IMR-90 (cell line): ENCODE data around the gene UNC93A. TPM values are rescaled to one million over a fixed set of nuclear protein-coding genes. Genes with fewer than 3 reads are reported as not detected.

Experiments used
- ATAC-seq: fragments of 200-7000 bp; cut with Tn5 transposase; 2 replicates; pipeline ENCODE4 v1.9.1; 2020; ENCODE audit warnings: low read depth, mild to moderate bottlenecking, moderate library complexity
- BruUV-seq: library from RNA; stranded (reverse); fragments of 400-500 nt; replicated peaks from 2 replicates; lab custom pipeline; 2021; lab: Mats Ljungman, UMichigan
- CTCF ChIA-PET: fragments of 300-600 bp; formaldehyde crosslinking; extraction: SDS; loops from one replicate; lab custom pipeline; 2021; ENCODE audit warnings: antibody characterized with exemption; lab: Yijun Ruan, JAX
- POLR2A ChIA-PET: fragments of 300-600 bp; sonication (Branson Sonifier 250); formaldehyde crosslinking; loops from one replicate; lab custom pipeline; 2022; ENCODE audit warnings: antibody characterized with exemption; ENCODE audit not compliant: unreplicated experiment; lab: Charles Lee
- DNase-seq: peaks from one replicate; pipeline ENCODE4 v3.0.0; 2013
- H2AFZ ChIP-seq: replicated peaks from 2 replicates; pipeline ENCODE3; 2013; ENCODE audit warnings: low read length, mild to moderate bottlenecking; ENCODE audit not compliant: poor library complexity
- H2AK5ac ChIP-seq: 2 replicates; pipeline ENCODE4 v1.6.1; 2013; ENCODE audit warnings: low read depth, low read length, inconsistent platforms
- H2AK9ac ChIP-seq: replicated peaks from 2 replicates; pipeline ENCODE3; 2013; ENCODE audit warnings: mild to moderate bottlenecking, low read depth, low read length, moderate library complexity; ENCODE audit not compliant: poor library complexity
- H2BK120ac ChIP-seq: 2 replicates; pipeline ENCODE4 v1.6.1; 2013; ENCODE audit warnings: low read depth, low read length, inconsistent platforms
- H2BK15ac ChIP-seq: 3 replicates; pipeline ENCODE4 v1.6.1; 2013; ENCODE audit warnings: low read depth, low read length, inconsistent platforms
- H2BK20ac ChIP-seq: 2 replicates; pipeline ENCODE4 v1.6.1; 2013; ENCODE audit warnings: low read depth, mild to moderate bottlenecking, inconsistent platforms, low read length, moderate library complexity
- H2BK5ac ChIP-seq: 2 replicates; pipeline ENCODE4 v1.6.1; 2013; ENCODE audit warnings: mild to moderate bottlenecking, low read depth, low read length, inconsistent platforms; ENCODE audit not compliant: poor library complexity, severe bottlenecking
- H3K14ac ChIP-seq: replicated peaks from 2 replicates; pipeline ENCODE4 v1.6.1; 2013; ENCODE audit warnings: low read depth, low read length, inconsistent platforms
- H3K18ac ChIP-seq: 2 replicates; pipeline ENCODE4 v1.6.1; 2013; ENCODE audit warnings: low read depth, low read length, control low read depth
- H3K23ac ChIP-seq: 2 replicates; pipeline ENCODE4 v1.6.1; 2013; ENCODE audit warnings: low read depth, low read length, inconsistent platforms
- H3K27ac ChIP-seq: 2 replicates; pipeline ENCODE4 v1.5.1; 2013; ENCODE audit warnings: mild to moderate bottlenecking, control low read depth, low read length; ENCODE audit not compliant: insufficient read depth
- H3K27me3 ChIP-seq: 2 replicates; pipeline ENCODE4 v1.6.1; 2013; ENCODE audit warnings: low read length; ENCODE audit not compliant: control insufficient read depth, insufficient read depth
- H3K36me3 ChIP-seq: 2 replicates; pipeline ENCODE4 v1.6.1; 2013; ENCODE audit warnings: low read length, mixed read lengths; ENCODE audit not compliant: control insufficient read depth, insufficient read depth
- H3K4ac ChIP-seq: 2 replicates; pipeline ENCODE4 v1.6.1; 2013; ENCODE audit warnings: low read depth, low read length, inconsistent platforms
- H3K4me1 ChIP-seq: 2 replicates; pipeline ENCODE4 v1.6.1; 2013; ENCODE audit warnings: low read length, mixed read lengths; ENCODE audit not compliant: control insufficient read depth, insufficient read depth
- H3K4me2 ChIP-seq: 2 replicates; pipeline ENCODE4 v1.6.1; 2013; ENCODE audit warnings: low read depth, mild to moderate bottlenecking, control low read depth, low read length, moderate library complexity
- H3K4me3 ChIP-seq: 2 replicates; pipeline ENCODE4 v1.5.1; 2013; ENCODE audit warnings: low read depth, mild to moderate bottlenecking, control low read depth, low read length, moderate library complexity; ENCODE audit not compliant: insufficient read depth
- H3K56ac ChIP-seq: 2 replicates; pipeline ENCODE4 v1.6.1; 2013; ENCODE audit warnings: low read length, inconsistent platforms; ENCODE audit not compliant: insufficient read depth; ENCODE audit errors: extremely low read depth
- H3K79me1 ChIP-seq, 2 experiments: 2 replicates each; pipeline ENCODE4 v1.6.1; 2013; ENCODE audit warnings: low read length in 2 of 2, inconsistent platforms in 1 of 2, low read depth in 1 of 2
- H3K9ac ChIP-seq: 2 replicates; pipeline ENCODE4 v1.6.1; 2013; ENCODE audit warnings: low read depth, low read length, control low read depth
- H3K9me1 ChIP-seq: 2 replicates; pipeline ENCODE4 v1.6.1; 2013; ENCODE audit warnings: low read length, inconsistent platforms; ENCODE audit not compliant: insufficient read depth
- H3K9me3 ChIP-seq: 2 replicates; pipeline ENCODE4 v1.6.1; 2013; ENCODE audit warnings: low read length; ENCODE audit not compliant: control insufficient read depth, insufficient read depth
- H4K20me1 ChIP-seq: 2 replicates; pipeline ENCODE4 v1.6.1; 2013; ENCODE audit warnings: low read length, inconsistent platforms; ENCODE audit not compliant: insufficient read depth
- H4K5ac ChIP-seq: 2 replicates; pipeline ENCODE4 v1.6.1; 2013; ENCODE audit warnings: mild to moderate bottlenecking, low read depth, low read length, control low read depth
- H4K8ac ChIP-seq, 2 experiments: 2 replicates each; pipeline ENCODE4 v1.6.1; 2013; ENCODE audit warnings: low read depth in 2 of 2, low read length in 2 of 2, control low read depth in 1 of 2, inconsistent platforms in 1 of 2
- H4K91ac ChIP-seq: 2 replicates; pipeline ENCODE4 v1.6.1; 2013; ENCODE audit warnings: low read depth, low read length, inconsistent platforms; ENCODE audit not compliant: insufficient read depth
- BHLHE40 ChIP-seq: fragments of 150-350 bp; IDR thresholded peaks from 2 replicates; pipeline ENCODE4 v1.6.1; 2016; ENCODE audit warnings: mild to moderate bottlenecking, low read depth, low read length
- CHD1 ChIP-seq: IDR thresholded peaks from 2 replicates; pipeline ENCODE4 v1.6.1; 2012; ENCODE audit warnings: low read depth, low read length, improper control_type of control experiment
- CTCF ChIP-seq: conservative IDR thresholded peaks from 2 replicates; pipeline ENCODE4 v1.5.1; 2012; ENCODE audit warnings: mild to moderate bottlenecking, low read depth, low read length, improper control_type of control experiment
- MAZ ChIP-seq: IDR thresholded peaks from 2 replicates; pipeline ENCODE4 v1.6.1; 2012; ENCODE audit warnings: low read depth, mild to moderate bottlenecking, low read length, improper control_type of control experiment, moderate library complexity, borderline replicate concordance
- NFE2L2 ChIP-seq: fragments of 150-350 bp; IDR thresholded peaks from 2 replicates; pipeline ENCODE4 v1.6.1; 2016; ENCODE audit warnings: low read depth, mild to moderate bottlenecking, low read length
- POLR2A ChIP-seq: IDR thresholded peaks from 2 replicates; pipeline ENCODE4 v1.6.1; 2012; ENCODE audit warnings: mild to moderate bottlenecking, low read depth, low read length
- RAD21 ChIP-seq: IDR thresholded peaks from 2 replicates; pipeline ENCODE4 v1.6.1; 2012; ENCODE audit warnings: low read length, improper control_type of control experiment
- RCOR1 ChIP-seq: IDR thresholded peaks from 2 replicates; pipeline ENCODE4 v1.6.1; 2012; ENCODE audit warnings: mild to moderate bottlenecking, low read length, improper control_type of control experiment; ENCODE audit not compliant: insufficient replicate concordance
- WGBS, 2 experiments: methylation state at CpG; one replicate each; pipeline versions ENCODE4 v1.1.5 to v1.1.7; 2013; ENCODE audit warnings: missing lambda C conversion rate in 2 of 2; ENCODE audit not compliant: insufficient read length in 1 of 2; ENCODE audit errors: extremely low coverage in 2 of 2; 5-methylcytosine and 5-hydroxymethylcytosine counted together
- dilution Hi-C: fragments of 300-500 bp; cut with HindIII; formaldehyde crosslinking; loops from one replicate; pipeline ENCODE4 v1.14.3; 2018; ENCODE audit warnings: low sequenced_read_pairs; ENCODE audit not compliant: unreplicated experiment
- in situ Hi-C: fragments of 300-500 bp; cut with MboI; formaldehyde crosslinking; loops from 3 replicates; pipeline ENCODE4 v1.14.3; 2019; ENCODE audit warnings: low sequenced_read_pairs, inconsistent platforms, mixed read lengths
- intact Hi-C: fragments of 100-400 bp; cut with micrococcal nuclease; formaldehyde crosslinking; loops from 2 replicates; pipeline ENCODE4 v1.10.0; 2022
- polyA plus RNA-seq, 3 experiments: library from polyadenylated mRNA; depleted of rRNA; stranded (reverse); fragments of >200 nt; gene quantifications; 2 replicates each; pipeline ENCODE4 v1.2.3, GENCODE V29; 2012; ENCODE audit warnings: low replicate concordance in 1 of 3
- total RNA-seq: library from RNA; depleted of rRNA; stranded (reverse); fragments of >200 nt; gene quantifications from 2 replicates; pipeline ENCODE4 v1.2.3, GENCODE V29; 2012
- TF ChIP-seq, protein P1 (sequence below): fragments of 150-350 bp; IDR thresholded peaks from 2 replicates; pipeline ENCODE4 v1.6.1; 2017; ENCODE audit warnings: mild to moderate bottlenecking, antibody characterized with exemption, low read length, low read depth

The UNC93A gene
- total and polyA plus RNA-seq, 2 of the 4 experiments (the other 2 are of a cell fraction): not detected

DNA sequence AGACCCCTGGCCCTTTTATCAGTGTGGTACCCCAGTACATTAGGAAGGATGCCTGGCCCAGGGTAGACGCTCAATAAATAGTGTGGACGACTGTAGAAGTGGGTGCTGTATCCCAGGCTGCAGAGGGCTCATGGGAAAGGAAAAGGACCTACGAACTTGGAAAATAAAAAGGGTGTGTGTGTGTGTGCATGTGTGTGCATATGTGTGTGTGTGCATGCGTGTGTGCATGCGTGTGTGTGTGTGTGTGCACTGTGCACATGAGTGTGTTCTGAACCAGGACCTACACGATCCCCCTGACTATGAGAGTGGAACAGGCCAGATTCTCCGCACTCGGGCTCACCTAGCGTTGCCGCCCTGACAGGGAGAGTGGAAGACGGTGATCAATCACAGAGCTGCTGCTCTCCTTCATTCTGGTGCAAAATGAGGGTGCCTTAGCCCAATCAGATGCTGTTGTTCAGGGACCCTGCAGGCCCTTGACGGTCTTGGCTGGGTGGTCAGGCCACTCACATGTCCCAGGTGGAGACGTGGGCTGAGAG is 3.5 kb upstream of the UNC93A start:
- WGBS, 2 experiments: 79% methylated on average over 2 of the region's 13 CpGs; no CpG with 5 or more reads in 1 of the 2 experiments
- Histone ChIP-seq H3K4me2 (no peak overlapping the region), H3K9me1 (no peaks in the 10 kb centered on the region), H3K56ac (no peak overlapping the region), H3K79me1 (no peaks in the 10 kb centered on the region), H2BK120ac (no peak overlapping the region), H3K36me3 (no peaks in the 10 kb centered on the region), H2AFZ (no peak overlapping the region), H4K8ac (no peak overlapping the region), H2AK5ac (no peak overlapping the region), H3K27me3 (no peaks in the 10 kb centered on the region), H3K14ac (no peak overlapping the region), H2BK15ac (no peak overlapping the region), H3K27ac (no peak overlapping the region), H4K5ac (no peak overlapping the region), H2BK5ac (no peak overlapping the region), H3K9me3 (peaks cover 6% of the 10 kb centered on the region; the same call in 1 of the 2 replicates), H3K23ac (no peak overlapping the region), H2BK20ac (no peak overlapping the region), H3K9ac (no peak overlapping the region), H3K4me1 (no peaks in the 10 kb centered on the region), H3K4ac (no peak overlapping the region), H4K91ac (no peak overlapping the region), H2AK9ac (no peak overlapping the region), H3K4me3 (no peak overlapping the region), H4K20me1 (no peaks in the 10 kb centered on the region), H3K18ac (no peak overlapping the region)
- BruUV-seq: no TSS peak
- ChIA-PET CTCF (no interaction called here), POLR2A (no interaction called here)
- TF ChIP-seq MAZ: no peak
- no peak for TF ChIP-seq CHD1
- no peak for TF ChIP-seq POLR2A
- TF ChIP-seq, protein P1, sequence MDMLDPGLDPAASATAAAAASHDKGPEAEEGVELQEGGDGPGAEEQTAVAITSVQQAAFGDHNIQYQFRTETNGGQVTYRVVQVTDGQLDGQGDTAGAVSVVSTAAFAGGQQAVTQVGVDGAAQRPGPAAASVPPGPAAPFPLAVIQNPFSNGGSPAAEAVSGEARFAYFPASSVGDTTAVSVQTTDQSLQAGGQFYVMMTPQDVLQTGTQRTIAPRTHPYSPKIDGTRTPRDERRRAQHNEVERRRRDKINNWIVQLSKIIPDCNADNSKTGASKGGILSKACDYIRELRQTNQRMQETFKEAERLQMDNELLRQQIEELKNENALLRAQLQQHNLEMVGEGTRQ: no peak
- TF ChIP-seq RCOR1: no peak
- TF ChIP-seq RAD21: no peak
- TF ChIP-seq BHLHE40: no peak
- TF ChIP-seq NFE2L2: no peak
- TF ChIP-seq CTCF: no peak
- in situ Hi-C loops (no loop called here), dilution Hi-C loops (no loop called here), intact Hi-C loops (loop anchor here (2.0 kb wide), 1 partner anchor 611 kb away; no protein-coding TSS in a partner anchor)
- ATAC-seq (no peak), DNase-seq (no peak)
